Ecto neural progenitor cell (in vitro differentiated cells): ENCODE measurements around the gene CPXM1.
"Not testable (repeated sequence)": the region's sequence is repeated elsewhere in the genome, so short reads cannot be mapped to it uniquely, and the experiment has no call there.

Experiments
- DNase-seq: peaks from one replicate; pipeline ENCODE4 v3.0.0-alpha.2; 2018; ENCODE audit warnings: low spot score

Gene CPXM1

GRCh38 chr20:2800521-2801285 lies at the start of gene CPXM1:
Gene CPXM1 (minus strand): TSS chr20:2800627. CDS start chr20:2800572, 55 bp downstream.
- peak; percentile 85 for DNase-seq

- DNase-seq, result no peak
Measured at GRCh38 chr20:2849529-2849928, 49.1 kb upstream of the CPXM1 start.

GRCh38 chr20:2847802-2848201 lies 47.4 kb upstream of the CPXM1 start:
- no peak for DNase-seq

GRCh38 chr20:2846698-2847097 lies 46.3 kb upstream of the CPXM1 start:
- DNase-seq, result no peak

DNA sequence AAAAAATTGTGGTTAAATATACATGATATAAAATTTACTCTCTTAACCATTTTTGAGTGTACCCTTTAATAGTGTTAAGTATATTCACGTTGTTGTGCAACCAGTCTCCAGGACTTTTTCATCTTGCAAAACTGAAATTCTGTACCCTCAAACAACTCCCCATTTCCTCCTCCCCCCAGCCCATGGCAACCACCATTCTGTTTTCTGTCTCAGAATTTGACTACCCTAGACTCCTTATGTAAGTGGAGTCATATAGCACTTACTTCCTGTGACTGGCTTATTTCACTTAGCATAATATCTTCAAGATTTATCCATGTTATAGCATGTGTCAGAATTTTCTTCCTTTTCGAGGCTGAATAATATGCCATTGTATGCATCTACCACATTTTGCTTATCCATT lies 45.2 kb upstream of the CPXM1 start:
- no peak for DNase-seq

DNA sequence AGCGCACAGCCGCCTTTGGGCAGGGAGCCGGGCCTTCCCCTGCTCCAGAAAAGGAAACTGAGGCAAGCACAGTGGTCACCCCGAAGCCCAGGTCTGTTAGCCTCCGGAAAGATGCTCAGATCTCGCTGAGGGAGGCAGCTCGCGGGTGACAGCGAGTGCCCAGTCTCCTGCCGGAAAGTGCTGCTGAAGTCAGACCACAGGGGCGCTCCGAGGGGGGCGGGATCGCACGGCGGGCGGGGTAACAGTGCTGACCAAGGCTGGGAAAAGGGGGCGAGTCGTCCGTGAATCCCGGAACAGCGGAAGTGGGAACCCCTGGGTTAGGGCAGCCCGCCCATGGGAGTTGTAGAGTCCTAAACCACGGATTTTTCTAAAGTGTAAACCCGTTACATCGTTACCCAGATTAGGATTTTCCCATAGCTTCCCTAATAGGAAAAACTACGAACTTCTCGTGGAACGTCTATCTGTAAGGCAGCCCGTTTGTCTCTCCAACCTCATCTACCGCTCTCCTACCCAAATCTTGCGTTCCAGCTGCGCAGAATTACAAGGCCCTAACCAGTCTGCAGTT lies 40.6 kb upstream of the CPXM1 start:
- peak; percentile 71 for DNase-seq

DNA sequence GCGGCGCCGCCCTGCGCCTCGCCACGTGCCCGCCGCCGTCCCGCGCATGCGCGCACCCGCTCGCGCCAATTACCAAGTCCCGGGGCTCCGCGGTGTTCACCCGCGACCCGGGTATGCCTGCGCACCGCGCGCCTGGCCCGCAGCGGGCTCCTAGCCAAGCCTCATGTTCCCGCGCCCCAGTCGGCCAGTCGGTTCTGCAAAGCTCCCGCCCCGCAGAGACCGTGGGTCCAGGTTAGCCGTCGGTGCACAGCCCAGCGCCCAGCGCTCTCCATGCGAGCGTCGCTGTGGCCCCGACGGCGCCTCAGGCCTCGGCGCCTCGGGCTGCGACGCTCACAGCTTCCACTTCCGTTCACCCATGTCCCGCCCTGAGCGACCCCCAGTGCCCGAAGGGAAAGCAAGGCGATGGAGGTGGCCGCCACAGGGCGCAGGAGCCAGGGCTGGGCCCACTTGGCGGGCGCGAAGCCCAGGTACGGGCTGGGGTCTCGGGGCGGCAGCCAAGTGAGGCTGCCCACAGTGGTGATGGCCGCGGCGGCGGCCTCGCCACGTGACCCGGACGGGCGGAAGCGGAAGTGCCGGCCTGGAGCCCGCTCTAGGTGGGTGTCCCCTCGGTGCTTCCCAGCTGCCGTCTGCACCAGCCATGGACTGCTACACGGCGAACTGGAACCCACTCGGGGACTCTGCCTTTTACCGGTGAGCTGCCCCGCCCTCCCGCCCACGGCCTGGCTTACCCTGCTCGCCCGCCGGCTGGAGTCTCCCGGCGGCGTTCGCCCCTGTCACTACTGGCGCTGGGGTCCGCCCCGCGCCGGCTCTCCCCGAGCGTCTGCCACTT lies 39.9 kb upstream of the CPXM1 start, which contains the start of the genes PCED1A and VPS16:
Gene PCED1A (minus strand): TSS at position 518 of the 829 bp plus-strand sequence. CDS start 743 bp downstream, outside the sequence.
Gene VPS16 (plus strand): TSS at position 608 of the 829 bp plus-strand sequence. CDS start 30 bp downstream, at position 638.
- DNase-seq, result peak; percentile 91

DNA sequence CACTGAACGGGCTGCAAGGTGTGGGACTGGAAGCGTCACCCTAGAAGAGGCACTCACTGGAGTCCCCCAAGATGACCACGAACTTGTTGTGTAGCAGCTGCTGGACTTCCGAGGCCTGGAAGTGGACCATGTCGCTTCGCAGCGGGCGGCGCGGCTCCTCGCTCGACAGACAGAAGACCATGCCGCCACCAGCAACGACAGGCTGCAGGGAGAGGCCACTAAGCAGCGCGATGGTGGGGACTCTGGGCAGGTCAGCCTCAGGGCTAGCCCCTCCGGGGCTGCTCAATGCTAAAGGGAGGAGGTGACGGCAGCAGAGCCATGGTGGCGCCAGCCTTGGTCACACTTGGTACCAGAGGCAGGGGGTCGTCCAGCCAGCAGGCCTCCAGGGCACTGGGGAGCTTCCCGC lies 39.3 kb upstream of the CPXM1 start:
- DNase-seq, result no peak

DNA sequence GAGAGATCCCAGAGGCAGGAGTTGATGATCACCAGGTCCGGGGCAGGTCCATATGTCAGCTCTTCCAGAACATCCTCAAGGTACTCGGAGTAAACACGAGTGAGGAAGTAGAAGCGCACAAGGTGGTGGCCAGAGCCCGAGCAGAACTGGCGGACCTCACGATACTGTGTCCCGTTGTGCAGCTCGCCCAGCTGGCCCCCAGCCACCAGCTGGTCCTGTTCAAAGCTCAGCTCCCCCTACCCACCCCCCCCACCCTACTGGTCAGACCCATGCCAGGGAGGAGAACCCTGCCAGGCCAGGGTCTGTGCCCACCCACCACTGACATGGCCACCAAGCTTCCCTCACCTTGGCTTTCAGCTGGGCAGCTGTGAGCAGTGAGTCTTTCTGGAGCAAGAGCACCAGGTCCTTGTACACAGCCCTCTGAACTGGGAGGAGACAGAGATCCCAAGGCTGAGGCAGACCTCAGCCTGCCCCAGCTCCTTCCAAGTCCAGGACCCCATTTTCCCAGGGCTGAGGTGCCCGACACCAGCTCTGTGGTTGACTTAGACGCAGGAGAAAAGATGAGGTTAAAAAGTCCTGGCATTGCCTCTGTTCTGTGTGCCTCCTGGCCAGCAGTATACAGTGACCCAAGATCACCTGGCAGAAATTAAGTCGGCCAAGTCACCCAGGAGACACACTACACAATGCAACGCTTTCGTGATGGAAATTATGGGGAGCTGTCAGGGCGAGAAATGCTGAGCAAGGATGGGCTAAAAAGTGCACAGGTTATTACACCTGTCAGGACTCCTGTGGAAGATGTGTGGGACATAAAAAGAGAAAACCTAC lies 38.6 kb upstream of the CPXM1 start:
- no peak for DNase-seq

GRCh38 chr20:2838170-2838797 lies 37.9 kb upstream of the CPXM1 start:
- no peak for DNase-seq

DNA sequence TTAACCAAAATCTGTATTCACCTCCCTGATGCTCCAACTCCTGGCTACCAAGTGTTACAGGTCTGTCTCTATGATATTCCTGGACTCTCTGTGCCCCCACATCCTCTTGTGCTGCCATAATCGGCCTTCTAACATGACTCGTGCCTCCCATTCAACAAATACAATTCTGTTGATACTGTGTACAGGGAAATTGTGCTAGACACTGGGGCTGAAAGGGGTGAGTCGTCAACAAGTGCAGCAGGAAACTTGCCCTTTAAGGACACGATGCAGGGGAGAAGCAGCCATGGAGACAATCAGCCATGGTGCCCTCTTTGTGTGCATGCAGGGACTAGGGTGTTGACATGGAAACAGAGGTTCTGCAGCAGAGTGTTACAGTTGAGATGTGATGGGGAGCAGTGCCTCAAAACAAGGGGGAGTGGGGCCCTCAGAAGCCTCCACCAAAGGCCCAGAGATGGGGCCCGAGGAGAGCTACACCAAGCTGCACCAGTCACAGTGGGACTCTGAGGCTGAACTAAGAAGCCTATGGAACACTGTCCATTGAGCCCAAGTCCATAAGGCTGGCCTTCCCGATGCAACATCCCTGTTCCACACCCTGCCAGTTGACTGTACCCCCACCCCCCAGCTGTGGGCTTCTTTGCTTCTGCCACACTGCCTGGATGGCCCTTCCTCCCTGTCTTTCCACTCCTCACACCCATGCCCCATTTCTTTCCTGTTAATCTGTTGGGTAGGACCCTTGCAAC lies 37.0 kb upstream of the CPXM1 start:
- DNase-seq, result no peak

- no peak for DNase-seq
Measured at GRCh38 chr20:2836035-2836434, 35.6 kb upstream of the CPXM1 start.

GRCh38 chr20:2835331-2835796 lies 34.9 kb upstream of the CPXM1 start:
- no peak for DNase-seq

- no peak for DNase-seq
Measured at GRCh38 chr20:2834401-2835110, 34.1 kb upstream of the CPXM1 start.

- no peak for DNase-seq
Measured at GRCh38 chr20:2833761-2834160, 33.3 kb upstream of the CPXM1 start.

DNA sequence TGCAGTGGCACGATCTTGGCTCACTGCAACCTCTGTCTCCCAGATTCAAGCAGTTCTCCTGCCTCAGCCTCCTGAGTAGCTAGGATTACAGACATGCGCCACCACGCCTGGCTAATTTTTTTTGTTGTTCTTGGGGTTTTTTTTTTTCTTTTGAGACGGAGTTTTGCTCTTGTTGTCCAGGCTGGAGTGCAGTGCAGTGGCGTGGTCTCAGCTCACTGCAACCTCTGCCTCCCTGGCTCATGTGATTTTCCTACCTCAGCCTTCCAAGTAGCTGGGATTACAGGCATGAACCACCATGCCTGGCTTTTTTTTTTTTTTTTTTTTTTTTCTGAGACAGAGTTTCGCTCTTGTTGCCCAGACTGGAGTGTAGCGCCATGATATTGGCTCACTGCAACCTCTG lies 30.8 kb upstream of the CPXM1 start:
- DNase-seq, result not testable (repeated sequence)

GRCh38 chr20:2829376-2829775 lies 28.9 kb upstream of the CPXM1 start:
- no peak for DNase-seq

DNA sequence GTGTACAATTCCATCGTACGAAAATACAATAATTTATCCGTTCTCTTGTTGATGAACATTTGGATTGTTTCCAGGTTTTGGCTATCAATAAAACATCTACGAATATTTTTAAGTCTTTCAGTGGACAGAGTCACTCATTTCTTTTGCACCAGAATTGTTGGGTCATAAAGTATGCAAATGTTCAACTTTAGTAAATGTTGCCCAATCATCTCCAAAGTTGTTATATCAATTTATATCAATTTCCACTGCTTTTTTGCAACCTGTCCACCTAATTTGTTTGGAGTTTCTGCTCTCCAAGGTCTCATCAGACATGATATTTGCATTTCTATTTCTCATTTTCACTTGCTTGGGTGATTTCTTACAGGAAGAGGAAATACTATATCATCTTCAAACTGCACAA lies 26.2 kb upstream of the CPXM1 start:
- DNase-seq, result no peak

DNA sequence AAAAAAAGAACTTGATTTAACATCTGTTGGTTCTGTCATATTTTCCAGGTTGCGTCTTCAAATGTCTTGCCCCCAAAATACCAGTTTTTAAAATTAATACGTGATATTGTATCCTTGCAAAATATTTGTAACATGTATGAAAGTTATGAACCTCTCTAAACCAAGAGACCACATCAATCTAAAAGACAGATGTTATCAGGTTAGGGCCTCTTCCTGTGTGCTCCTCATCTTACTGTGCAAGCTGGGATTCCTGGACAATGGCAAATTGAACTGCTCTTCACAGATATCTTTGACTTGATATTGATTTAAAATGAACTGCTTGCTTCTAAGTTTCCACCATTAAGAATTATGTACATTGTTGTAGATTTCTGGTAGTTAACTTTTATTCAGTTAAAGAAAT lies 25.3 kb upstream of the CPXM1 start:
- no peak for DNase-seq

DNA sequence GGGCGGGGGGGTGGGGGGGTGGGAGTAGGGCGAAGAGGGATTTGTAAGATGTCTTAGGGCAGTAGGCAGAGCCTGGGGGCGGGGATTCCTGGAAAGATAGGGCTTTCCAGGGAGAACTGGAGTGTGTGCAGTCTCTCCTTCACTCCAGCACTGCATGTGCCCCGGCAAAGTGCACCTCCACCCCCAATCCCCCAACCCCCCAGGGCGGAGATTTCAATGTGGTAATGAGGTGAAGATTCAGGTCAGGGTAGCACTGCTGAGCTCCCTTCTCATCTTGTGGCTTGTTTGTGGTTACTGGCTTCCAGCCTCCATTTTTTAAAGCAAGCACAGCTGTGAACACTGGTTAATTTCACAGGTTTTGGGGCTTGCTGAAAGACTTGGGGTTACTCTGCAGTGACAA lies 21.6 kb upstream of the CPXM1 start:
- DNase-seq, result no peak
